Measurements from ENCODE around the gene PIM3. TPM values are rescaled to one million over a fixed set of nuclear protein-coding genes. Genes with fewer than 3 reads are reported as not detected.

The PIM3 gene
- total and polyA plus RNA-seq, 2 of the 8 experiments (the other 6 are each of a cell fraction or from before 2014, with no cell fraction given), result 22.6 to 30.0 TPM

DNA sequence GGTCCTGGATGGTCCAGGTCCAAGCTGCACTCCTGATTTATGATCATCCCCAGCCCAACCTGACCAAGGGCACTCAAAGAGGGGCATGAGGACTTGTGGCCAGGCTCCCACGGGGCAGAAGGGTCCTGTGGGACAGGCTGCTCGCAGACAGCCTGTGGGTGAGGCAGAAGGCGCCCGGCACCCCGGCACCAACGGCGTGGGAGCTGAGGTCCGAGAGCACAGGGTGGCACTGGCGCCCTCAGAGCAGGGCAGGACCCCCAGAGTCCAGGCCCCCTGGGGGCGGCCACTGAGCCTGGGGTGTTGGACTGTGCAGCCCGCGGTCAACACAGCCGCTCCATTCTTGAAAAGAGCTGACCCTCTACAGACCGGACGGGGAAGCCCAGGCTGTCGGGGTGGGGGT lies 48.7 kb downstream of the PIM3 start (continued):
- TF ChIP-seq CBX5 (IDR thresholded peaks at IDR 0.05; ENCODE audit: low read depth, low read length) (no peak), TAF7 (optimal IDR thresholded peaks at IDR 0.05; ENCODE audit: borderline replicate concordance, low read depth, low read length) (no peak), JUN (IDR thresholded peaks at IDR 0.05; ENCODE audit: low read depth, low read length) (no peak), PHF8 (conservative IDR thresholded peaks at IDR 0.05; ENCODE audit: low read depth, low read length) (no peak)
- TF ChIP-seq, protein P1, sequence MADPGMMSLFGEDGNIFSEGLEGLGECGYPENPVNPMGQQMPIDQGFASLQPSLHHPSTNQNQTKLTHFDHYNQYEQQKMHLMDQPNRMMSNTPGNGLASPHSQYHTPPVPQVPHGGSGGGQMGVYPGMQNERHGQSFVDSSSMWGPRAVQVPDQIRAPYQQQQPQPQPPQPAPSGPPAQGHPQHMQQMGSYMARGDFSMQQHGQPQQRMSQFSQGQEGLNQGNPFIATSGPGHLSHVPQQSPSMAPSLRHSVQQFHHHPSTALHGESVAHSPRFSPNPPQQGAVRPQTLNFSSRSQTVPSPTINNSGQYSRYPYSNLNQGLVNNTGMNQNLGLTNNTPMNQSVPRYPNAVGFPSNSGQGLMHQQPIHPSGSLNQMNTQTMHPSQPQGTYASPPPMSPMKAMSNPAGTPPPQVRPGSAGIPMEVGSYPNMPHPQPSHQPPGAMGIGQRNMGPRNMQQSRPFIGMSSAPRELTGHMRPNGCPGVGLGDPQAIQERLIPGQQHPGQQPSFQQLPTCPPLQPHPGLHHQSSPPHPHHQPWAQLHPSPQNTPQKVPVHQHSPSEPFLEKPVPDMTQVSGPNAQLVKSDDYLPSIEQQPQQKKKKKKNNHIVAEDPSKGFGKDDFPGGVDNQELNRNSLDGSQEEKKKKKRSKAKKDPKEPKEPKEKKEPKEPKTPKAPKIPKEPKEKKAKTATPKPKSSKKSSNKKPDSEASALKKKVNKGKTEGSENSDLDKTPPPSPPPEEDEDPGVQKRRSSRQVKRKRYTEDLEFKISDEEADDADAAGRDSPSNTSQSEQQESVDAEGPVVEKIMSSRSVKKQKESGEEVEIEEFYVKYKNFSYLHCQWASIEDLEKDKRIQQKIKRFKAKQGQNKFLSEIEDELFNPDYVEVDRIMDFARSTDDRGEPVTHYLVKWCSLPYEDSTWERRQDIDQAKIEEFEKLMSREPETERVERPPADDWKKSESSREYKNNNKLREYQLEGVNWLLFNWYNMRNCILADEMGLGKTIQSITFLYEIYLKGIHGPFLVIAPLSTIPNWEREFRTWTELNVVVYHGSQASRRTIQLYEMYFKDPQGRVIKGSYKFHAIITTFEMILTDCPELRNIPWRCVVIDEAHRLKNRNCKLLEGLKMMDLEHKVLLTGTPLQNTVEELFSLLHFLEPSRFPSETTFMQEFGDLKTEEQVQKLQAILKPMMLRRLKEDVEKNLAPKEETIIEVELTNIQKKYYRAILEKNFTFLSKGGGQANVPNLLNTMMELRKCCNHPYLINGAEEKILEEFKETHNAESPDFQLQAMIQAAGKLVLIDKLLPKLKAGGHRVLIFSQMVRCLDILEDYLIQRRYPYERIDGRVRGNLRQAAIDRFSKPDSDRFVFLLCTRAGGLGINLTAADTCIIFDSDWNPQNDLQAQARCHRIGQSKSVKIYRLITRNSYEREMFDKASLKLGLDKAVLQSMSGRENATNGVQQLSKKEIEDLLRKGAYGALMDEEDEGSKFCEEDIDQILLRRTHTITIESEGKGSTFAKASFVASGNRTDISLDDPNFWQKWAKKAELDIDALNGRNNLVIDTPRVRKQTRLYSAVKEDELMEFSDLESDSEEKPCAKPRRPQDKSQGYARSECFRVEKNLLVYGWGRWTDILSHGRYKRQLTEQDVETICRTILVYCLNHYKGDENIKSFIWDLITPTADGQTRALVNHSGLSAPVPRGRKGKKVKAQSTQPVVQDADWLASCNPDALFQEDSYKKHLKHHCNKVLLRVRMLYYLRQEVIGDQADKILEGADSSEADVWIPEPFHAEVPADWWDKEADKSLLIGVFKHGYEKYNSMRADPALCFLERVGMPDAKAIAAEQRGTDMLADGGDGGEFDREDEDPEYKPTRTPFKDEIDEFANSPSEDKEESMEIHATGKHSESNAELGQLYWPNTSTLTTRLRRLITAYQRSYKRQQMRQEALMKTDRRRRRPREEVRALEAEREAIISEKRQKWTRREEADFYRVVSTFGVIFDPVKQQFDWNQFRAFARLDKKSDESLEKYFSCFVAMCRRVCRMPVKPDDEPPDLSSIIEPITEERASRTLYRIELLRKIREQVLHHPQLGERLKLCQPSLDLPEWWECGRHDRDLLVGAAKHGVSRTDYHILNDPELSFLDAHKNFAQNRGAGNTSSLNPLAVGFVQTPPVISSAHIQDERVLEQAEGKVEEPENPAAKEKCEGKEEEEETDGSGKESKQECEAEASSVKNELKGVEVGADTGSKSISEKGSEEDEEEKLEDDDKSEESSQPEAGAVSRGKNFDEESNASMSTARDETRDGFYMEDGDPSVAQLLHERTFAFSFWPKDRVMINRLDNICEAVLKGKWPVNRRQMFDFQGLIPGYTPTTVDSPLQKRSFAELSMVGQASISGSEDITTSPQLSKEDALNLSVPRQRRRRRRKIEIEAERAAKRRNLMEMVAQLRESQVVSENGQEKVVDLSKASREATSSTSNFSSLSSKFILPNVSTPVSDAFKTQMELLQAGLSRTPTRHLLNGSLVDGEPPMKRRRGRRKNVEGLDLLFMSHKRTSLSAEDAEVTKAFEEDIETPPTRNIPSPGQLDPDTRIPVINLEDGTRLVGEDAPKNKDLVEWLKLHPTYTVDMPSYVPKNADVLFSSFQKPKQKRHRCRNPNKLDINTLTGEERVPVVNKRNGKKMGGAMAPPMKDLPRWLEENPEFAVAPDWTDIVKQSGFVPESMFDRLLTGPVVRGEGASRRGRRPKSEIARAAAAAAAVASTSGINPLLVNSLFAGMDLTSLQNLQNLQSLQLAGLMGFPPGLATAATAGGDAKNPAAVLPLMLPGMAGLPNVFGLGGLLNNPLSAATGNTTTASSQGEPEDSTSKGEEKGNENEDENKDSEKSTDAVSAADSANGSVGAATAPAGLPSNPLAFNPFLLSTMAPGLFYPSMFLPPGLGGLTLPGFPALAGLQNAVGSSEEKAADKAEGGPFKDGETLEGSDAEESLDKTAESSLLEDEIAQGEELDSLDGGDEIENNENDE (IDR thresholded peaks at IDR 0.05; ENCODE audit: insufficient replicate concordance, low read length), result no peak

All from H1 (cell line).